ENCODE measurements around the gene GSC2. TPM values are rescaled to one million over a fixed set of nuclear protein-coding genes. Genes with fewer than 3 reads are reported as not detected.
A peak's percentile ranks its signal among the peaks of the same experiment; 100 is the strongest.

GSC2 gene
- total and polyA plus RNA-seq, 9 of the 15 experiments (the other 6 are each of a cell fraction or from before 2014, with no cell fraction given) = not detected

GRCh38 chr22:19193879-19194278 lies 43.8 kb upstream of the GSC2 start:
- peak in 1 of 4 experiments; percentile 51 for DNase-seq (ENCODE audit: extremely low read depth in 1 of 4, low spot score in 3 of 4)
- peaks cover 66 to 82% of the 10 kb centered on the region in 2 experiments for H3K27me3 ChIP-seq (ENCODE audit: control insufficient read depth in 2 of 2, insufficient read depth in 2 of 2, low read length in 2 of 2)
- H3K9ac ChIP-seq (ENCODE audit: insufficient read depth in 1 of 2, low read depth in 2 of 2, low read length in 2 of 2) = no peak overlapping the region
- intact Hi-C loops (cut with micrococcal nuclease) = loop anchor here (2.0 kb wide), 1 partner anchor 49 kb away; the partner anchor contains the start of gene ESS2
- H3K4me3 ChIP-seq = no peak overlapping the region
- ATAC-seq = peak; percentile 29
- CTCF ChIA-PET (ENCODE audit: low intra/inter-chr PET ratio) = no interaction called here
- H3K9me1 ChIP-seq (ENCODE audit: control insufficient read depth, insufficient read depth, low read length) = no peaks in the 10 kb centered on the region
- peaks cover 0 to 6% of the 10 kb centered on the region in 2 experiments; a peak in 3 of 5 replicates for H3K4me1 ChIP-seq (replicated peaks in 1 of 2; ENCODE audit: control insufficient read depth in 2 of 2, insufficient read depth in 2 of 2, low read length in 2 of 2)
- in situ Hi-C loops (cut with MboI) = no loop called here
- H3K9me3 ChIP-seq (replicated peaks; ENCODE audit: control insufficient read depth, insufficient read depth, low read depth, low read length) = peaks cover 5% of the 10 kb centered on the region
- no peaks in the 10 kb centered on the region; the same call in 1 of the 2 replicates for H4K20me1 ChIP-seq (replicated peaks; ENCODE audit: control insufficient read depth, insufficient read depth, low read length)
- no TSS peak for BruUV-seq (replicated peaks)
- H2AFZ ChIP-seq (ENCODE audit: low read depth, low read length) = 0 out of 2 replicates have a peak overlapping the region, but pooled peaks have one; percentile 11
- WGBS (ENCODE audit: insufficient coverage, low coverage, missing lambda C conversion rate) = 31% methylated on average over 6 of the region's 6 CpGs
- no peaks in the 10 kb centered on the region for H3K79me2 ChIP-seq (ENCODE audit: control insufficient read depth, insufficient read depth, low read length)
- POLR2A ChIA-PET = interaction anchor here (0.6 to 10.0 kb wide), 13 partner anchors 8 to 1045 kb away, joined by 3 to 191 read pairs (median 3); partner anchors contain the start of genes HIRA and SLC25A1
- H3K4me2 ChIP-seq (ENCODE audit: insufficient read depth, low read length) = no peak overlapping the region
- no peaks in the 10 kb centered on the region for H3K36me3 ChIP-seq (ENCODE audit: control insufficient read depth, insufficient read depth, low read length)
- FAIRE-seq = peak; percentile 74
- H3K27ac ChIP-seq (ENCODE audit: extremely low read depth, low read depth, low read length) = no peak overlapping the region
- TF ChIP-seq ASH1L (IDR thresholded peaks at IDR 0.05; ENCODE audit: borderline replicate concordance, low read depth, partially characterized antibody) (peak; percentile 82), MLLT1 (IDR thresholded peaks at IDR 0.05) (peak in 1 of 2 experiments; percentile 30; a peak in 1 of 4 replicates), MAFK (IDR thresholded peaks at IDR 0.05; ENCODE audit: low read length) (0 out of 2 replicates have a peak, but pooled peaks have one; percentile 25), CHD2 (IDR thresholded peaks at IDR 0.05; ENCODE audit: low read depth, low read length) (no peak), ZNF316 (IDR thresholded peaks at IDR 0.05) (peak; percentile 96), SMC3 (conservative IDR thresholded peaks at IDR 0.05; ENCODE audit: insufficient read depth, low read depth, low read length) (no peak), MBD2 (IDR thresholded peaks at IDR 0.05; ENCODE audit: borderline replicate concordance, low read depth) (peak; percentile 65; the same call in 1 of the 2 replicates), MAFG (tag; conservative IDR thresholded peaks at IDR 0.05) (peak; percentile 70), SRF (CRISPR knock-in tag; IDR thresholded peaks at IDR 0.05) (peak in 1 of 2 experiments; percentile 71; a peak in 1 of 4 replicates), CBX1 (IDR thresholded peaks at IDR 0.05; ENCODE audit: low read depth) (0 out of 2 replicates have a peak, but pooled peaks have one; percentile 53), C11orf30 (IDR thresholded peaks at IDR 0.05; ENCODE audit: low read depth) (no peak), TEAD1 (CRISPR knock-in tag; IDR thresholded peaks at IDR 0.05) (0 out of 4 replicates have a peak, but pooled peaks of 1 of the 2 experiments have one; percentile 14), CC2D1A (IDR thresholded peaks at IDR 0.05) (peak; percentile 58; the same call in 1 of the 2 replicates), GTF2F1 (IDR thresholded peaks at IDR 0.05; ENCODE audit: low read depth, low read length) (no peak)
- TF ChIP-seq, protein P1, sequence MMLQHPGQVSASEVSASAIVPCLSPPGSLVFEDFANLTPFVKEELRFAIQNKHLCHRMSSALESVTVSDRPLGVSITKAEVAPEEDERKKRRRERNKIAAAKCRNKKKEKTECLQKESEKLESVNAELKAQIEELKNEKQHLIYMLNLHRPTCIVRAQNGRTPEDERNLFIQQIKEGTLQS (IDR thresholded peaks at IDR 0.05) = no peak
- TF ChIP-seq, protein P1 (CRISPR knock-in tag; conservative IDR thresholded peaks at IDR 0.05) = peak; percentile 34; the same call in 1 of the 2 replicates
- TF ChIP-seq, protein P2, sequence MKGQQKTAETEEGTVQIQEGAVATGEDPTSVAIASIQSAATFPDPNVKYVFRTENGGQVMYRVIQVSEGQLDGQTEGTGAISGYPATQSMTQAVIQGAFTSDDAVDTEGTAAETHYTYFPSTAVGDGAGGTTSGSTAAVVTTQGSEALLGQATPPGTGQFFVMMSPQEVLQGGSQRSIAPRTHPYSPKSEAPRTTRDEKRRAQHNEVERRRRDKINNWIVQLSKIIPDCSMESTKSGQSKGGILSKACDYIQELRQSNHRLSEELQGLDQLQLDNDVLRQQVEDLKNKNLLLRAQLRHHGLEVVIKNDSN (CRISPR knock-in tag; IDR thresholded peaks at IDR 0.05) = 0 out of 2 replicates have a peak, but pooled peaks have one; percentile 16
- TF ChIP-seq, protein P3, sequence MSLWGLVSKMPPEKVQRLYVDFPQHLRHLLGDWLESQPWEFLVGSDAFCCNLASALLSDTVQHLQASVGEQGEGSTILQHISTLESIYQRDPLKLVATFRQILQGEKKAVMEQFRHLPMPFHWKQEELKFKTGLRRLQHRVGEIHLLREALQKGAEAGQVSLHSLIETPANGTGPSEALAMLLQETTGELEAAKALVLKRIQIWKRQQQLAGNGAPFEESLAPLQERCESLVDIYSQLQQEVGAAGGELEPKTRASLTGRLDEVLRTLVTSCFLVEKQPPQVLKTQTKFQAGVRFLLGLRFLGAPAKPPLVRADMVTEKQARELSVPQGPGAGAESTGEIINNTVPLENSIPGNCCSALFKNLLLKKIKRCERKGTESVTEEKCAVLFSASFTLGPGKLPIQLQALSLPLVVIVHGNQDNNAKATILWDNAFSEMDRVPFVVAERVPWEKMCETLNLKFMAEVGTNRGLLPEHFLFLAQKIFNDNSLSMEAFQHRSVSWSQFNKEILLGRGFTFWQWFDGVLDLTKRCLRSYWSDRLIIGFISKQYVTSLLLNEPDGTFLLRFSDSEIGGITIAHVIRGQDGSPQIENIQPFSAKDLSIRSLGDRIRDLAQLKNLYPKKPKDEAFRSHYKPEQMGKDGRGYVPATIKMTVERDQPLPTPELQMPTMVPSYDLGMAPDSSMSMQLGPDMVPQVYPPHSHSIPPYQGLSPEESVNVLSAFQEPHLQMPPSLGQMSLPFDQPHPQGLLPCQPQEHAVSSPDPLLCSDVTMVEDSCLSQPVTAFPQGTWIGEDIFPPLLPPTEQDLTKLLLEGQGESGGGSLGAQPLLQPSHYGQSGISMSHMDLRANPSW (CRISPR knock-in tag; IDR thresholded peaks at IDR 0.05) = peak; percentile 34; the same call in 1 of the 2 replicates

Data from K562 (cell line).